NT2/D1 (cell line): ENCODE data around the gene ARHGEF2.

Experiments
- SUZ12 ChIP-seq: IDR thresholded peaks from 2 replicates; pipeline ENCODE4 v1.6.1; 2011; ENCODE audit not compliant: insufficient read length, insufficient read depth; ENCODE audit errors: extremely low read depth
- YY1 ChIP-seq: IDR thresholded peaks from 2 replicates; pipeline ENCODE4 v1.6.1; 2011; ENCODE audit not compliant: insufficient read length, insufficient read depth
- ZNF274 ChIP-seq: IDR thresholded peaks from 2 replicates; pipeline ENCODE4 v1.6.1; 2011; ENCODE audit warnings: mild to moderate bottlenecking, low read depth, low read length

GRCh38 chr1:155941845-155942531, 36.4 kb downstream of the ARHGEF2 start:
- no peak for TF ChIP-seq ZNF274
- no peak for TF ChIP-seq YY1
- no peak for TF ChIP-seq SUZ12
